ENCODE data around the gene CHKA. TPM values are rescaled to one million over a fixed set of nuclear protein-coding genes. Genes with fewer than 3 reads are reported as not detected.

CHKA gene
- polyA plus RNA-seq, 1 donor (not counting 4 experiments of a cell fraction or from before 2014, with no cell fraction given) = 7.1 TPM

DNA sequence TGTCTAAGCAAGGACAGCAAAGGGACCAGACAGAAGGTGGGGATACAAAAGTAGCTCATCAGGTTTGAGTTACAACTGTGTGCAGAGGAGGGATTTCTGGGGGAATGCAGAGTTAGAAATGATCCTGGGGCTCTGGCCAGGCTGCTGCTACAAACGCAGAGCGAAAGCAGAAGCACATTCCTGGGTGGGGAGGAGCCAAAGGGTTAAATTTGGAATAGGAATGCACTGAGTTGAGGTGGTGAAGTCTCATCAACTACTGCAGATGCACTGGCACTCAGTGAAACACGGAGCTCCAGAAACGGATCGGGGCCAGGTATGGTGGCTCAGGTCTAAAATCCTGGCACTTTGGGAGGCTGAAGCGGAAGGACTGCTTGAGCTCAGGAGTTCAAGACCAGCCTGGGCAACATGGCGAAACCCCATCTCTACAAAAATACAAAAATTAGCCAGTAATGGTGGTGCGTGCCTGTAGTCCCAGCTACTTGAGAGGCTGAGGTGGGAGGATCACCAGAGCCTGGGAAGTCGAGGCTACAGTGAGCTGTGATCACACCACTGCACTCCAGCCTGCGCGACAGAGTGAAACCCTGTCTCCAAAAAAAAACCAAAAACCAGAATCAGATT, 3.2 kb downstream of the CHKA start:
- dilution Hi-C loops (cut with MboI; ENCODE audit: extremely low pct_ligation_motif_present, low sequenced_read_pairs) = no loop called here
- Histone ChIP-seq H3K9ac (ENCODE audit: control insufficient read depth, extremely low read depth, insufficient read depth, low read length) (no peak overlapping the region), H3K4me1 (ENCODE audit: control insufficient read depth, extremely low read depth, insufficient read depth, low read length) (peaks cover 10% of the 10 kb centered on the region), H3K27me3 (ENCODE audit: control insufficient read depth, extremely low read depth, insufficient read depth, low read length) (no peaks in the 10 kb centered on the region), H3K4me3 (ENCODE audit: control insufficient read depth in 2 of 3, extremely low read depth in 1 of 3, insufficient read depth in 2 of 3, low read depth in 1 of 3, low read length in 3 of 3) (no peak overlapping the region), H3K4me2 (ENCODE audit: control insufficient read depth, extremely low read depth, insufficient read depth, low read depth, low read length) (no peak overlapping the region), H3K27ac (ENCODE audit: control insufficient read depth, insufficient read depth, low read length) (no peak overlapping the region), H4K20me1 (ENCODE audit: control insufficient read depth, extremely low read depth, insufficient read depth, low read length) (no peaks in the 10 kb centered on the region), H3K9me1 (ENCODE audit: control insufficient read depth, extremely low read depth, insufficient read depth, low read length) (no peaks in the 10 kb centered on the region), H3K9me3 (ENCODE audit: control insufficient read depth, low read depth, low read length) (no peaks in the 10 kb centered on the region), H3K79me2 (ENCODE audit: control insufficient read depth, insufficient read depth, low read length) (no peaks in the 10 kb centered on the region), H3K36me3 (ENCODE audit: control insufficient read depth in 2 of 2, extremely low read depth in 1 of 2, insufficient read depth in 2 of 2, low read length in 2 of 2) (no peaks in the 10 kb centered on the region), H2AFZ (ENCODE audit: control insufficient read depth, low read length) (no peak overlapping the region)
- TF ChIP-seq EZH2 (IDR thresholded peaks at IDR 0.05; ENCODE audit: low read length) = no peak
- TF ChIP-seq, protein P1, sequence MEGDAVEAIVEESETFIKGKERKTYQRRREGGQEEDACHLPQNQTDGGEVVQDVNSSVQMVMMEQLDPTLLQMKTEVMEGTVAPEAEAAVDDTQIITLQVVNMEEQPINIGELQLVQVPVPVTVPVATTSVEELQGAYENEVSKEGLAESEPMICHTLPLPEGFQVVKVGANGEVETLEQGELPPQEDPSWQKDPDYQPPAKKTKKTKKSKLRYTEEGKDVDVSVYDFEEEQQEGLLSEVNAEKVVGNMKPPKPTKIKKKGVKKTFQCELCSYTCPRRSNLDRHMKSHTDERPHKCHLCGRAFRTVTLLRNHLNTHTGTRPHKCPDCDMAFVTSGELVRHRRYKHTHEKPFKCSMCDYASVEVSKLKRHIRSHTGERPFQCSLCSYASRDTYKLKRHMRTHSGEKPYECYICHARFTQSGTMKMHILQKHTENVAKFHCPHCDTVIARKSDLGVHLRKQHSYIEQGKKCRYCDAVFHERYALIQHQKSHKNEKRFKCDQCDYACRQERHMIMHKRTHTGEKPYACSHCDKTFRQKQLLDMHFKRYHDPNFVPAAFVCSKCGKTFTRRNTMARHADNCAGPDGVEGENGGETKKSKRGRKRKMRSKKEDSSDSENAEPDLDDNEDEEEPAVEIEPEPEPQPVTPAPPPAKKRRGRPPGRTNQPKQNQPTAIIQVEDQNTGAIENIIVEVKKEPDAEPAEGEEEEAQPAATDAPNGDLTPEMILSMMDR (optimal IDR thresholded peaks at IDR 0.05 in 1 of 3, IDR thresholded peaks at IDR 0.05 in 1 of 3, conservative IDR thresholded peaks at IDR 0.05 in 1 of 3; ENCODE audit: extremely low read depth in 1 of 3, insufficient read depth in 2 of 3, low read length in 3 of 3) = no peak
- FAIRE-seq (no peak), DNase-seq (ENCODE audit: low read depth, low spot score) (no peak)

DNA sequence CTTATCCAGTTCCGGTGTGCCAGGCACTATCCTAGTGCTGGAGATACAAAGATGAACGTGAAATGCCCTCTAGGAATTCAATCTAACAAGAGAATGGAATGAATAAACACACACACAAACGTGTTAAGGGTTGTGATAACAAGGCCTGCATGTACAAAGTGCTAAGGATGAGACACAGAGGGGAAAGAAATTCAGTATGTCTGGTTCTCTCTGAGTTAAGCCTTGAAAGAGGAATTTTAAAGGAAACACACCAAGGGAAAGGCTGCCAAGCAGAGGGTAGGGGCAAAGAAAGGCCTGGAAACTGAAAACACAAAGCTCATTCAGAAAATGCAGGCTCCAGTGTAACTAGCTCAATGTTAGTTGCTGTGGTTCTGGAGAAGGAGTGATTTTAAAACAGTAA, 4.2 kb downstream of the CHKA start:
- Histone ChIP-seq H3K9me3 (ENCODE audit: control insufficient read depth, low read depth, low read length) (no peaks in the 10 kb centered on the region), H3K9me1 (ENCODE audit: control insufficient read depth, extremely low read depth, insufficient read depth, low read length) (no peaks in the 10 kb centered on the region), H3K27ac (ENCODE audit: control insufficient read depth, insufficient read depth, low read length) (no peak overlapping the region), H3K27me3 (ENCODE audit: control insufficient read depth, extremely low read depth, insufficient read depth, low read length) (no peaks in the 10 kb centered on the region), H2AFZ (ENCODE audit: control insufficient read depth, low read length) (no peak overlapping the region), H4K20me1 (ENCODE audit: control insufficient read depth, extremely low read depth, insufficient read depth, low read length) (no peaks in the 10 kb centered on the region), H3K79me2 (ENCODE audit: control insufficient read depth, insufficient read depth, low read length) (no peaks in the 10 kb centered on the region), H3K36me3 (ENCODE audit: control insufficient read depth in 2 of 2, extremely low read depth in 1 of 2, insufficient read depth in 2 of 2, low read length in 2 of 2) (no peaks in the 10 kb centered on the region), H3K4me1 (ENCODE audit: control insufficient read depth, extremely low read depth, insufficient read depth, low read length) (peaks cover 10% of the 10 kb centered on the region), H3K4me3 (ENCODE audit: control insufficient read depth in 2 of 3, extremely low read depth in 1 of 3, insufficient read depth in 2 of 3, low read depth in 1 of 3, low read length in 3 of 3) (no peak overlapping the region), H3K9ac (ENCODE audit: control insufficient read depth, extremely low read depth, insufficient read depth, low read length) (no peak overlapping the region), H3K4me2 (ENCODE audit: control insufficient read depth, extremely low read depth, insufficient read depth, low read depth, low read length) (no peak overlapping the region)
- dilution Hi-C loops (cut with MboI; ENCODE audit: extremely low pct_ligation_motif_present, low sequenced_read_pairs) = no loop called here
- DNase-seq (ENCODE audit: low read depth, low spot score) = no peak
- TF ChIP-seq, protein P1 (optimal IDR thresholded peaks at IDR 0.05 in 1 of 3, IDR thresholded peaks at IDR 0.05 in 1 of 3, conservative IDR thresholded peaks at IDR 0.05 in 1 of 3; ENCODE audit: extremely low read depth in 1 of 3, insufficient read depth in 2 of 3, low read length in 3 of 3) = no peak
- TF ChIP-seq EZH2 (IDR thresholded peaks at IDR 0.05; ENCODE audit: low read length) = no peak
- no peak for FAIRE-seq
